ENCODE data around the gene APPL1. TPM values are rescaled to one million over a fixed set of nuclear protein-coding genes. Genes with fewer than 3 reads are reported as not detected.
A peak's percentile ranks its signal among the peaks of the same experiment; 100 is the strongest.

APPL1 gene
- total and polyA plus RNA-seq, 9 of the 15 experiments (the other 6 are each of a cell fraction or from before 2014, with no cell fraction given): 2.8 to 12.3 (median 7.1) TPM

DNA sequence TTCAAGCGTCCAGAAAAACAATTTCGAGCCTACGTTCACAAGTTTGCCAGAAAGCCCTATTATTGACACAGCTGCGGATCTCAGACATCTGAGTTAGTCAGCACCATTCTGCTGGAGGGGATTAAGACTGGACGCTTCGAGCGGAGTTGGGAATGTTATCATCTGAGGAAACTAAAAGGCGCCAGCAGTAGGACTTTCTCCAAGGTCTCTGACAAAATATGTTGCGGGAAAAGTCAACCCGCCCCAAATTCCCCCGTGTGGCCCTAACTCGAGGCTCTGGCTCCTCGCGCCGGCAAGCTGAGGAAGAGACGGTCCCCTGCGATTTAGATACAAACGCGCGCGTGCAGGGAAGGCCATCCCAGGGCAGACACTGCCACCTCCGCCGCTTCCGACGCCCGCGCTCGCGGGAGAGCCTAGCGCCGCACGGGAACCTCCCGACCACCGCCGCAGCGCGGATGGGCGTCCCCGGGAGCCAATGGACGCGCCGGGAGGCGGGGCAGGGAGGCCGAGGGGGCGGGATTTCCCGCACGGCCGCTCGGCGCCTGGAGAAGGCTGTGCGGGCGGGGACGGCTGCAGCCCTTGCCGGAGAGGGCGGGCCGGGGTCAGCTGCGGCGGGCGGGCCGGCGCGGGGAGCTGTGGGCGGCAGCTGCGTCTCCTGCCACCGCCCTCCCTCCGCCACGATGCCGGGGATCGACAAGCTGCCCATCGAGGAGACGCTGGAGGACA lies at the start of gene APPL1 (continued):
- TF ChIP-seq SRF (CRISPR knock-in tag; IDR thresholded peaks at IDR 0.05): peak in 1 of 2 experiments; percentile 45; a peak in 1 of 4 replicates
- TF ChIP-seq GABPA (tag; conservative IDR thresholded peaks at IDR 0.05; ENCODE audit: low read depth): peak; percentile 73
- no peak for TF ChIP-seq PRMT5 (CRISPR knock-in tag; IDR thresholded peaks at IDR 0.05)
- TF ChIP-seq, protein P1, sequence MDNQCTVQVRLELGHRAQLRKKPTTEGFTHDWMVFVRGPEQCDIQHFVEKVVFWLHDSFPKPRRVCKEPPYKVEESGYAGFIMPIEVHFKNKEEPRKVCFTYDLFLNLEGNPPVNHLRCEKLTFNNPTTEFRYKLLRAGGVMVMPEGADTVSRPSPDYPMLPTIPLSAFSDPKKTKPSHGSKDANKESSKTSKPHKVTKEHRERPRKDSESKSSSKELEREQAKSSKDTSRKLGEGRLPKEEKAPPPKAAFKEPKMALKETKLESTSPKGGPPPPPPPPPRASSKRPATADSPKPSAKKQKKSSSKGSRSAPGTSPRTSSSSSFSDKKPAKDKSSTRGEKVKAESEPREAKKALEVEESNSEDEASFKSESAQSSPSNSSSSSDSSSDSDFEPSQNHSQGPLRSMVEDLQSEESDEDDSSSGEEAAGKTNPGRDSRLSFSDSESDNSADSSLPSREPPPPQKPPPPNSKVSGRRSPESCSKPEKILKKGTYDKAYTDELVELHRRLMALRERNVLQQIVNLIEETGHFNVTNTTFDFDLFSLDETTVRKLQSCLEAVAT (IDR thresholded peaks at IDR 0.05): no peak
- TF ChIP-seq MAZ (CRISPR knock-in tag; conservative IDR thresholded peaks at IDR 0.05 in 1 of 2, IDR thresholded peaks at IDR 0.05 in 1 of 2): peak; percentile 52 to 59; a peak in 2 of 4 replicates
- no peak for TF ChIP-seq KLF16 (IDR thresholded peaks at IDR 0.05)
- TF ChIP-seq PHF8 (IDR thresholded peaks at IDR 0.05; ENCODE audit: borderline replicate concordance, low read length): peak; percentile 62; the same call in 1 of the 2 replicates
- 0 out of 2 replicates have a peak, but pooled peaks have one; percentile 27 for TF ChIP-seq SMAD4 (CRISPR knock-in tag; conservative IDR thresholded peaks at IDR 0.05)
- peak; percentile 38; the same call in 1 of the 2 replicates for TF ChIP-seq LEF1 (IDR thresholded peaks at IDR 0.05)
- TF ChIP-seq TEAD1 (CRISPR knock-in tag; IDR thresholded peaks at IDR 0.05): peak in 1 of 2 experiments; percentile 15; a peak in 1 of 4 replicates
- TF ChIP-seq EWSR1 (IDR thresholded peaks at IDR 0.05; ENCODE audit: borderline replicate concordance, low read depth, partially characterized antibody): no peak
- TF ChIP-seq PKNOX1 (IDR thresholded peaks at IDR 0.05): peak; percentile 98
- no peak for TF ChIP-seq TRIM28 (IDR thresholded peaks at IDR 0.05)
- peak; percentile 66 for TF ChIP-seq KDM5B (IDR thresholded peaks at IDR 0.05; ENCODE audit: insufficient replicate concordance, low read depth, low read length)
- TF ChIP-seq POLR2H (tag; IDR thresholded peaks at IDR 0.05; ENCODE audit: low read depth): peak; percentile 31; the same call in 1 of the 2 replicates
- no peak for TF ChIP-seq HDAC2 (IDR thresholded peaks at IDR 0.05)
- TF ChIP-seq CBFA2T3 (IDR thresholded peaks at IDR 0.05): peak; percentile 51
- TF ChIP-seq SOX6 (IDR thresholded peaks at IDR 0.05): no peak
- TF ChIP-seq, protein P2, sequence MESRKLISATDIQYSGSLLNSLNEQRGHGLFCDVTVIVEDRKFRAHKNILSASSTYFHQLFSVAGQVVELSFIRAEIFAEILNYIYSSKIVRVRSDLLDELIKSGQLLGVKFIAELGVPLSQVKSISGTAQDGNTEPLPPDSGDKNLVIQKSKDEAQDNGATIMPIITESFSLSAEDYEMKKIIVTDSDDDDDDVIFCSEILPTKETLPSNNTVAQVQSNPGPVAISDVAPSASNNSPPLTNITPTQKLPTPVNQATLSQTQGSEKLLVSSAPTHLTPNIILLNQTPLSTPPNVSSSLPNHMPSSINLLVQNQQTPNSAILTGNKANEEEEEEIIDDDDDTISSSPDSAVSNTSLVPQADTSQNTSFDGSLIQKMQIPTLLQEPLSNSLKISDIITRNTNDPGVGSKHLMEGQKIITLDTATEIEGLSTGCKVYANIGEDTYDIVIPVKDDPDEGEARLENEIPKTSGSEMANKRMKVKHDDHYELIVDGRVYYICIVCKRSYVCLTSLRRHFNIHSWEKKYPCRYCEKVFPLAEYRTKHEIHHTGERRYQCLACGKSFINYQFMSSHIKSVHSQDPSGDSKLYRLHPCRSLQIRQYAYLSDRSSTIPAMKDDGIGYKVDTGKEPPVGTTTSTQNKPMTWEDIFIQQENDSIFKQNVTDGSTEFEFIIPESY (CRISPR knock-in tag; IDR thresholded peaks at IDR 0.05): no peak
- TF ChIP-seq BRCA1 (IDR thresholded peaks at IDR 0.05): no peak
- TF ChIP-seq BRCA1 (CRISPR knock-in tag; IDR thresholded peaks at IDR 0.05): no peak
- peak in 1 of 2 experiments; percentile 50; a peak in 1 of 4 replicates for TF ChIP-seq UBTF (IDR thresholded peaks at IDR 0.05; ENCODE audit: borderline replicate concordance in 1 of 2, low read depth in 2 of 2, low read length in 2 of 2)

All from K562 (cell line).